ENCODE data around the gene NOVA1. TPM values are rescaled to one million over a fixed set of nuclear protein-coding genes. Genes with fewer than 3 reads are reported as not detected.

The NOVA1 gene
- total RNA-seq, 1 donor from 2014 or later, result 1.9 TPM

GRCh38 chr14:26402126-26402525, 195.7 kb downstream of the NOVA1 start:
- H3K4me1 Mint-ChIP-seq (ENCODE audit: unreplicated experiment), result no peaks in the 10 kb centered on the region
- H3K36me3 Mint-ChIP-seq (ENCODE audit: unreplicated experiment), result no peaks in the 10 kb centered on the region
- H3K4me3 Mint-ChIP-seq (ENCODE audit: unreplicated experiment), result no peak overlapping the region
- no peak for DNase-seq (ENCODE audit: extremely low spot score, unreplicated experiment)
- H3K27me3 Mint-ChIP-seq (ENCODE audit: unreplicated experiment), result no peaks in the 10 kb centered on the region
- no peaks in the 10 kb centered on the region for H3K9me3 Mint-ChIP-seq (ENCODE audit: unreplicated experiment)
- TF ChIP-seq CTCF (IDR thresholded peaks at IDR 0.05), result no peak
- no peak overlapping the region for H3K27ac Mint-ChIP-seq (ENCODE audit: unreplicated experiment)

GRCh38 chr14:26401179-26401968, 196.5 kb downstream of the NOVA1 start:
- DNase-seq (ENCODE audit: extremely low spot score, unreplicated experiment), result no peak
- Mint-ChIP-seq H3K4me1 (ENCODE audit: unreplicated experiment) (no peaks in the 10 kb centered on the region), H3K27me3 (ENCODE audit: unreplicated experiment) (no peaks in the 10 kb centered on the region), H3K27ac (ENCODE audit: unreplicated experiment) (no peak overlapping the region), H3K4me3 (ENCODE audit: unreplicated experiment) (no peak overlapping the region), H3K9me3 (ENCODE audit: unreplicated experiment) (no peaks in the 10 kb centered on the region), H3K36me3 (ENCODE audit: unreplicated experiment) (no peaks in the 10 kb centered on the region)
- TF ChIP-seq CTCF (IDR thresholded peaks at IDR 0.05), result no peak

- H3K36me3 Mint-ChIP-seq (ENCODE audit: unreplicated experiment), result no peaks in the 10 kb centered on the region
These were observed 197.5 kb downstream of the NOVA1 start for GRCh38 chr14:26400373-26400772.

GRCh38 chr14:26398616-26399015, 199.2 kb downstream of the NOVA1 start:
- H3K4me1 Mint-ChIP-seq (ENCODE audit: unreplicated experiment), result no peaks in the 10 kb centered on the region
- DNase-seq (ENCODE audit: extremely low spot score, unreplicated experiment), result no peak

More at GRCh38 chr14:26400373-26400772, 197.5 kb downstream of the NOVA1 start:
- no peak for DNase-seq (ENCODE audit: extremely low spot score, unreplicated experiment)
- Mint-ChIP-seq H3K4me3 (ENCODE audit: unreplicated experiment) (no peak overlapping the region), H3K4me1 (ENCODE audit: unreplicated experiment) (no peaks in the 10 kb centered on the region), H3K27me3 (ENCODE audit: unreplicated experiment) (no peaks in the 10 kb centered on the region), H3K27ac (ENCODE audit: unreplicated experiment) (no peak overlapping the region), H3K9me3 (ENCODE audit: unreplicated experiment) (no peaks in the 10 kb centered on the region)
- TF ChIP-seq CTCF (IDR thresholded peaks at IDR 0.05), result no peak

More at GRCh38 chr14:26398616-26399015, 199.2 kb downstream of the NOVA1 start:
- Mint-ChIP-seq H3K9me3 (ENCODE audit: unreplicated experiment) (no peaks in the 10 kb centered on the region), H3K27me3 (ENCODE audit: unreplicated experiment) (no peaks in the 10 kb centered on the region), H3K4me3 (ENCODE audit: unreplicated experiment) (no peak overlapping the region), H3K36me3 (ENCODE audit: unreplicated experiment) (no peaks in the 10 kb centered on the region), H3K27ac (ENCODE audit: unreplicated experiment) (no peak overlapping the region)
- no peak for TF ChIP-seq CTCF (IDR thresholded peaks at IDR 0.05)
